SK-N-SH treated with all-trans-retinoic acid at 6 μM for 48 hours (cell line): Measurements from ENCODE around the gene CRADD.

Experiments
- ATAC-seq: fragments of 200-7000 bp; cut with Tn5 transposase; 3 replicates; pipeline ENCODE4 v1.9.1; 2020; ENCODE audit warnings: mild to moderate bottlenecking, moderate library complexity
- ARNTL ChIP-seq: fragments of 450-650 bp; formaldehyde crosslinking; IDR thresholded peaks from 2 replicates; pipeline ENCODE4 v1.5.0; 2020; ENCODE audit warnings: low read depth, mild to moderate bottlenecking, moderate library complexity, borderline replicate concordance
- BACH2 ChIP-seq: fragments of 250-450 bp; sonication (Bioruptor Pico); IDR thresholded peaks from 2 replicates; pipeline ENCODE4 v1.9.0; 2021; ENCODE audit warnings: mild to moderate bottlenecking, borderline replicate concordance
- CSDC2 ChIP-seq: fragments of 250-450 bp; sonication (Bioruptor Pico); IDR thresholded peaks from 2 replicates; pipeline ENCODE4 v1.5.0; 2020; ENCODE audit warnings: mild to moderate bottlenecking, moderate library complexity
- CSRNP3 ChIP-seq: fragments of 250-450 bp; sonication (Bioruptor Pico); IDR thresholded peaks from 2 replicates; pipeline ENCODE4 v1.5.1; 2021; ENCODE audit warnings: mild to moderate bottlenecking, moderate library complexity
- ESRRG ChIP-seq: fragments of 250-450 bp; sonication (Bioruptor Pico); IDR thresholded peaks from 2 replicates; pipeline ENCODE4 v1.6.1; 2021; ENCODE audit warnings: mild to moderate bottlenecking
- GLIS3 ChIP-seq: fragments of 250-450 bp; sonication (Bioruptor Pico); IDR thresholded peaks from 2 replicates; pipeline ENCODE4 v1.5.0; 2020; ENCODE audit warnings: mild to moderate bottlenecking, moderate library complexity
- PATZ1 ChIP-seq: fragments of 250-450 bp; sonication (Bioruptor Pico); IDR thresholded peaks from 2 replicates; pipeline ENCODE4 v1.8.0; 2020; ENCODE audit warnings: mild to moderate bottlenecking, moderate library complexity, borderline replicate concordance
- POU6F1 ChIP-seq: fragments of 250-450 bp; sonication (Bioruptor Pico); IDR thresholded peaks from 2 replicates; pipeline ENCODE4 v1.8.0; 2021; ENCODE audit warnings: low read depth, mild to moderate bottlenecking, moderate library complexity, borderline replicate concordance
- PPARA ChIP-seq: fragments of 250-450 bp; sonication (Bioruptor Pico); IDR thresholded peaks from 2 replicates; pipeline ENCODE4 v1.5.0; 2020; ENCODE audit warnings: mild to moderate bottlenecking, borderline replicate concordance
- RARB ChIP-seq: fragments of 250-450 bp; sonication (Bioruptor Pico); IDR thresholded peaks from 2 replicates; pipeline ENCODE4 v1.8.0; 2021; ENCODE audit warnings: mild to moderate bottlenecking, moderate library complexity
- SNAI2 ChIP-seq: fragments of 250-450 bp; sonication (Bioruptor Pico); IDR thresholded peaks from 2 replicates; pipeline ENCODE4 v1.5.0; 2020; ENCODE audit warnings: mild to moderate bottlenecking, moderate library complexity
- TCF4 ChIP-seq: fragments of 250-450 bp; sonication (Bioruptor Pico); IDR thresholded peaks from 2 replicates; pipeline ENCODE4 v1.8.0; 2021; ENCODE audit warnings: mild to moderate bottlenecking, moderate library complexity, borderline replicate concordance
- TSHZ2 ChIP-seq: fragments of 250-450 bp; sonication (Bioruptor Pico); IDR thresholded peaks from 2 replicates; pipeline ENCODE4 v1.5.0; 2020; ENCODE audit warnings: mild to moderate bottlenecking, moderate library complexity
- ZFP3 ChIP-seq: fragments of 250-450 bp; sonication (Bioruptor Pico); IDR thresholded peaks from 2 replicates; pipeline ENCODE4 v1.5.0; 2020; ENCODE audit warnings: mild to moderate bottlenecking, moderate library complexity
- ZFP30 ChIP-seq: fragments of 450-650 bp; formaldehyde crosslinking; IDR thresholded peaks from 2 replicates; pipeline ENCODE4 v1.5.0; 2022; ENCODE audit warnings: mild to moderate bottlenecking, moderate library complexity
- ZNF565 ChIP-seq: fragments of 450-650 bp; formaldehyde crosslinking; conservative IDR thresholded peaks from 2 replicates; pipeline ENCODE4 v1.5.0; 2020; ENCODE audit warnings: low read depth, mild to moderate bottlenecking, moderate library complexity
- ZNF70 ChIP-seq: fragments of 450-650 bp; formaldehyde crosslinking; IDR thresholded peaks from 2 replicates; pipeline ENCODE4 v1.5.0; 2020; ENCODE audit warnings: mild to moderate bottlenecking, moderate library complexity

CRADD gene

GRCh38 chr12:93702707-93703315 lies 25.6 kb downstream of the CRADD start:
- TF ChIP-seq POU6F1 (no peak), CSDC2 (CRISPR knock-in tag) (no peak)
- TF ChIP-seq, all 23 proteins: peak for 0
- ATAC-seq: no peak

- TF ChIP-seq ARNTL (CRISPR knock-in tag): no peak
- TF ChIP-seq ESRRG (CRISPR knock-in tag): no peak
- TF ChIP-seq ZNF565: no peak
- no peak for TF ChIP-seq RARB (CRISPR knock-in tag)
- TF ChIP-seq PATZ1: no peak
- no peak for TF ChIP-seq GLIS3 (CRISPR knock-in tag)
- no peak for TF ChIP-seq BACH2 (CRISPR knock-in tag)
- no peak for TF ChIP-seq ZNF70 (CRISPR knock-in tag)
- TF ChIP-seq ZFP3 (CRISPR knock-in tag): no peak
- ATAC-seq: no peak
Observed at GRCh38 chr12:93704122-93704521, 26.9 kb downstream of the CRADD start.

- no peak for ATAC-seq
- TF ChIP-seq ZFP3 (CRISPR knock-in tag) (no peak), POU6F1 (no peak), CSRNP3 (CRISPR knock-in tag) (no peak), CSDC2 (CRISPR knock-in tag) (no peak), TCF4 (CRISPR knock-in tag) (no peak), ZFP30 (CRISPR knock-in tag) (no peak), PPARA (no peak), PATZ1 (no peak), ARNTL (CRISPR knock-in tag) (no peak), SNAI2 (CRISPR knock-in tag) (no peak), TSHZ2 (CRISPR knock-in tag) (no peak), GLIS3 (CRISPR knock-in tag) (no peak)
Observed at GRCh38 chr12:93704625-93705024, 27.4 kb downstream of the CRADD start.
